Stimulated activated naive CD8-positive, alpha-beta T cell treated with anti-CD3 and anti-CD28 coated beads, Interleukin-15, Interleukin-2, amounts not matched to agents 100 ng/mL and 50 ng/mL, for 24 hours (primary cell): ENCODE data around the gene CRK.

Experiments used
- H3K27ac Mint-ChIP-seq: one replicate; pipeline ENCODE4 v1.8.0; 2021; ENCODE audit warnings: mild to moderate bottlenecking, mixed read lengths
- H3K27me3 Mint-ChIP-seq: one replicate; pipeline ENCODE4 v1.8.0; 2021; ENCODE audit warnings: mixed read lengths
- H3K36me3 Mint-ChIP-seq: one replicate; pipeline ENCODE4 v1.8.0; 2021; ENCODE audit warnings: low read depth, mixed read lengths
- H3K4me1 Mint-ChIP-seq: one replicate; pipeline ENCODE4 v1.8.0; 2021; ENCODE audit warnings: low read depth, mixed read lengths
- H3K4me3 Mint-ChIP-seq: one replicate; pipeline ENCODE4 v1.8.0; 2021; ENCODE audit warnings: mild to moderate bottlenecking, mixed read lengths
- H3K9me3 Mint-ChIP-seq: one replicate; pipeline ENCODE4 v1.8.0; 2021; ENCODE audit warnings: mixed read lengths

The CRK gene

GRCh38 chr17:1475321-1475854, 19.4 kb upstream of the CRK start:
- Mint-ChIP-seq H3K36me3 (peaks cover 3% of the 10 kb centered on the region), H3K27ac (no peak overlapping the region), H3K4me1 (peaks cover 12% of the 10 kb centered on the region), H3K27me3 (no peaks in the 10 kb centered on the region), H3K9me3 (no peaks in the 10 kb centered on the region), H3K4me3 (no peak overlapping the region)

- peaks cover 3% of the 10 kb centered on the region for H3K36me3 Mint-ChIP-seq
- no peak overlapping the region for H3K27ac Mint-ChIP-seq
- H3K27me3 Mint-ChIP-seq, result no peaks in the 10 kb centered on the region
Observed at GRCh38 chr17:1474402-1475189, 18.6 kb upstream of the CRK start.

DNA sequence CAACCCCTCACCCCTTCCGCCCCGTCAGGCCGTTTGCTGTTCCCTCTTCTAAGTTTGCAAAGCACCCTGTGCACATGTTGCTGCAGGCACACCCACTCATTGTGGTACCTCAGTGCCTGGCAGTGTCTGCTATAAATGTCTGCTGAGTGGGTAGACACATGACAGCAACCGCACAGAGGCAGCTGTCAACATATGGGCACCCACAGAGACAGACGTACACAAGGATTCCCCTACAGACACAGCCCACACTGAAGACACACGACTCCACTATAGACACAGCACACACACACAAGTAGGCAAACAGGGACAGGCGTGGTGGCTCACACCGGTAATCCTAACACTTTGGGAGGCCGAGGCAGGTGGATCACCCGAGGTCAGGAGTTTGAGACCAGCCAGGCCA, 17.8 kb upstream of the CRK start:
- Mint-ChIP-seq H3K4me3 (no peak overlapping the region), H3K4me1 (peaks cover 12% of the 10 kb centered on the region), H3K36me3 (peaks cover 8% of the 10 kb centered on the region), H3K9me3 (no peaks in the 10 kb centered on the region), H3K27ac (no peak overlapping the region), H3K27me3 (no peaks in the 10 kb centered on the region)

More at GRCh38 chr17:1474402-1475189, 18.6 kb upstream of the CRK start:
- H3K4me1 Mint-ChIP-seq, result peaks cover 12% of the 10 kb centered on the region
- no peaks in the 10 kb centered on the region for H3K9me3 Mint-ChIP-seq
- no peak overlapping the region for H3K4me3 Mint-ChIP-seq

GRCh38 chr17:1473170-1473569, 17.1 kb upstream of the CRK start:
- H3K9me3 Mint-ChIP-seq, result no peaks in the 10 kb centered on the region
- peaks cover 13% of the 10 kb centered on the region for H3K36me3 Mint-ChIP-seq
- peaks cover 12% of the 10 kb centered on the region for H3K4me1 Mint-ChIP-seq
- H3K27ac Mint-ChIP-seq, result no peak overlapping the region
- no peaks in the 10 kb centered on the region for H3K27me3 Mint-ChIP-seq
- no peak overlapping the region for H3K4me3 Mint-ChIP-seq

DNA sequence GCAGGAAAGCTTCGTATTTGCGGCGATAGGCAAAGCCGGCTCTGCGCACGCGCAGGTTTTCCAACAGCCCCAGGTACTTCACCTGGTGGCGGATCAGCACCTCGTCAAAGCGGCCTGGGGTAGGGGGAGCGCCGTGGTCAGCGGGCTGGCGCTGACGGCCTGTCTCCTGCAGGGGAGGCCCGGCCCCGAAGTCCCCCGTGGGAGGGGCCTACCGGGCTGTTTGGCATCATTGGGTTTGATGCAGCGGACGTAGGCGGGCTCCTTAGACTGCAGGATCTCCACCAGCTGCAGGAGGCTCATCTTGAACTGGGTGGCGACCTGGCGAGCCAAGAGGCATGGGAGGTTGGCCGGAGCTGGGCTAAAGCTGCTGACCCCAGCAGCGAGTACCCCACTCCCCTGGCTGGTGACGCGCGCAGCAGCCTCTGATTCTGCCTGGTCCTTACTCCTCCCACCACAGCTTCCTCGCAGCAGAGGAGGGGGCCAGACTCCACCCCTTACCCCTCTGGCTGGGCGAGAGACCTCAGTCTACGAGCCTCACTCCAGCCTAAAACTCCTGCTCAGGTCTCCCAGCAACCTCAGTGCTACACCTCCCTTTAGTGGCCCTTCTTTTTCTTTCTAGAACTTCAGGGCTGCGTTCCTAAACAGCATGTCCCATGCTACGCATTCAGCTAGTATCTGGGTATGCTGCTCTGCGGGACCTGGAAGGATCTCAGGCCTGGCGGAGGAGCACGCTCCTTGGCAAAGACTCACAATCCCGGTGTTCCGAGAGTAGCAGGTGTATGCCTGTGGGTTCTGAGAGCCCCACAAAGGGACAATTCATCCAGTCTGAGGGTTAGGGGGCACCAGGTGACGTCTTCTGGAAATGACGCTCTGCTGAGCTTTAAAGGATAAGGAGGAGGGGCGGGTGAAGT, 16.1 kb upstream of the CRK start:
- H3K27me3 Mint-ChIP-seq, result no peaks in the 10 kb centered on the region
- H3K27ac Mint-ChIP-seq, result no peak overlapping the region
- no peak overlapping the region for H3K4me3 Mint-ChIP-seq
- H3K9me3 Mint-ChIP-seq, result no peaks in the 10 kb centered on the region
- peaks cover 12% of the 10 kb centered on the region for H3K4me1 Mint-ChIP-seq
- H3K36me3 Mint-ChIP-seq, result peaks cover 14% of the 10 kb centered on the region

DNA sequence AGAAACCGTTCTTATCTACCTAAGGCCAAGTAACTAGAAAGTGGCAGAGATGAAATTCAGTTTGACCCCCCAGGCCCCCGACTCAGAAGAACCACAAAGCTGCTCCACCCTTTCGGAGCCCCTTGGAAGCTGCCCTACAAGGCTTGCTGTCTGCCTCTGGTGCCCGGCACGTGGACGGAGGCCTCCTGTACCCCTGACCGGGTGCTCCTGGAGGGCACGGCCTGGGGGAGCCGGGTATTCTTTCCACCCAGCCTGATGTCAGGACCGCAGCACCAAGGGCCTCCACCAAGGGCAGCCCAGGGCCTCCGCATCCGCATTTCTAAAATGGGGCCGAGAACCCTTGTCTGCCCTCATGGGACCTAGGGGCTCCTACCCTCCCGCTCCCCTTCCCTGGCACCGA, 15.5 kb upstream of the CRK start:
- H3K36me3 Mint-ChIP-seq, result peaks cover 14% of the 10 kb centered on the region
- no peak overlapping the region for H3K4me3 Mint-ChIP-seq
- H3K27me3 Mint-ChIP-seq, result no peaks in the 10 kb centered on the region
- no peaks in the 10 kb centered on the region for H3K9me3 Mint-ChIP-seq
- H3K4me1 Mint-ChIP-seq, result peaks cover 12% of the 10 kb centered on the region
- H3K27ac Mint-ChIP-seq, result no peak overlapping the region

DNA sequence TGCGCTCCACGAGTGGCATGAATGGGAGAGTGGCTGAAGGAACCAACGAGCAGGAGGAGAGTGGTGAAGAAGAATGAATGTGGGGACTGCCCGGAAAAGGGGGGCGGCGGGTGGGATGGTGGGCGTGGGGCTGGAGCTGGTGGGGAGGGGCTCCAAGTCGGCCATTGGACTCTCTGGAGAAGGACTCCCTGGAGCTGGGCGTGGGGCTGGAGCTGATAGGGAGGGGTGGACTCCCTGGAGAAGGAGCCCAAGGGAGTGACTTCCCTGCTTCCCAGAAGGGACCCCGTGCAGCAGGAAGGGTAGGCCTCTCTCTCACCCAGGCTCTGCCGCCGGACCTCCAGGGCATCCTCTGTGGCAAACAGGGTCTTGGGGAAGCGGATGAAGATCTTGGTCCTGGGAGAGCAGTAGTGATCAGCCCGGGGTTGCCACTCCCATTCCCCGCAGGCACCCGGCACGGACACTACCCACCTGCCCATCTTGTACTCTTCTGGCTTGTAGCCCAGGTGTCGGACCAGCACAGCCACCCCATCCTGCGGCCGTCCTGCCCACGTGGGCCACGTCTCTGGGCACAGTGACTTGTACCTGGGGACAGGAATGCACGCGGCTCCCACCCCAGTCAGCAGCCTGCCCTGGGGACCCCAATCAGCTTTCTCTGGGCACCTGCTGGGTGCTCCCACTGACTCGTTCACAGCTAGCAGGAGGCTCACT, 14.9 kb upstream of the CRK start:
- peaks cover 12% of the 10 kb centered on the region for H3K4me1 Mint-ChIP-seq
- H3K4me3 Mint-ChIP-seq, result no peak overlapping the region
- no peaks in the 10 kb centered on the region for H3K27me3 Mint-ChIP-seq
- no peak overlapping the region for H3K27ac Mint-ChIP-seq
- H3K36me3 Mint-ChIP-seq, result peaks cover 14% of the 10 kb centered on the region
- H3K9me3 Mint-ChIP-seq, result no peaks in the 10 kb centered on the region

DNA sequence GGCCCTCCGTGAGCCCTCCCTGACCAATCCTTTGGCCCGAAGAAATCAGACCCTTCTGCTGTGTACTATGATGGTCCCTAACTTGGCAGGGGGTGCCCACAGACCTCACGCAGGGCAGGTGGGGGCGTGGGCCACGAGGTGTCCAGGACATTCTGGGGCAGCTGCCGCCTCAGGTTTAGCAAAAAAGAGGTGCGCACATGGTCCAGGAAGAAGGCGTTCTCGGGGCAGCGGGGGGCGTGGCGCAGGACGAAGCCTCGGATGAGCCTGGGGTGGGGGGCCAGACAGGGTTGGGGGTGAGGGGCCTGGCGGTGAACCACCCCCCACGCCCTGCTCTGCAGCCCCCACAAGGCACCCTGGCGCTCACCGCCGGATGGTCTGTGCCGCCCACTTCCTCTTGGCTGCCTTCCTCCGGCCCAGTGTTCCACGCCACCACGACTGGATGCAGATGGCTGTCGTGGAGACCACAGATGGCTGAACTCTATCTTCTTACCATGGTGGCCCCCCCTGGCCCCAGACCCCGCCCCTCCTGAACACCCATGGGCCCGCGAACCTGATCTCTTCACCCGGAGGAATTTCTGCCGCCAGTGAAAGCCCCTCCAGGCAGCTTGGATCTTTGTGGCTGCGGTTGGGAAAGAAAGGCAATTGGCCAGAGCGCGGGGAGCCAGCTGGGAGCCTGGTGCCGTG, 14.2 kb upstream of the CRK start:
- Mint-ChIP-seq H3K27me3 (no peaks in the 10 kb centered on the region), H3K36me3 (peaks cover 14% of the 10 kb centered on the region), H3K9me3 (no peaks in the 10 kb centered on the region), H3K27ac (no peak overlapping the region), H3K4me1 (peaks cover 12% of the 10 kb centered on the region), H3K4me3 (no peak overlapping the region)

- H3K9me3 Mint-ChIP-seq, result no peaks in the 10 kb centered on the region
- H3K36me3 Mint-ChIP-seq, result peaks cover 21% of the 10 kb centered on the region
- no peak overlapping the region for H3K27ac Mint-ChIP-seq
- no peak overlapping the region for H3K4me3 Mint-ChIP-seq
- peaks cover 7% of the 10 kb centered on the region for H3K27me3 Mint-ChIP-seq
- H3K4me1 Mint-ChIP-seq, result peaks cover 15% of the 10 kb centered on the region
Observed at GRCh38 chr17:1469231-1469852, 13.3 kb upstream of the CRK start.

DNA sequence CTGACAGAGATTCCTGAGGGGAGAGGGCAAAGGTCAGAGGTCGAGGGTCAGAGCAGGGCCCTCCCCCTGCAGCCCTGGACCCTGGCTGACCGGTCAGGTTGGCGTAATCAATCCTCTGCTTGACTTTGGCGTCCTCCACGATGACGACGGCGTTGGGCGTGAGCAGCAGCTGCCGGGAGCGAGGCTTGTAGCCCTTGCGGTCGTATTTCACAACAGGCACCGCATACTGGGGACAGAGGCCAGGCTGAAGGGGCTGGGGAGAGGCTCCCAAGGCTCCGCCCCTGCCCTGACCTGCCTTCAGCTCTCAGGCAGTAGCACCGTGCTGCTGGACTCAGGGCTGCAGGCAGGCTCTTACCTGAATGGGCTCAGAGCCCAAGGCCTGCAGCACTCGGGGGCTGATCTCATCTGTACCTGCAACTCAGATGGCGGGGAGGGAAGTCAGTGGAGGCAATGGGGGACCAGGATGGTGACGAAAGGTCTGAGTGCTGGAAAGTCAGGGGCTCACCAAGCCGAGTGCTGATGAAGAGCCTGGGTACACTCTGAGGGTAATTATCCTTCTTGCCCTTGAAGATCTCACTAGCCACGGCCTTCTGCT, 12.0 kb upstream of the CRK start:
- H3K4me3 Mint-ChIP-seq, result no peak overlapping the region
- H3K36me3 Mint-ChIP-seq, result peaks cover 21% of the 10 kb centered on the region
- no peak overlapping the region for H3K27ac Mint-ChIP-seq
- H3K27me3 Mint-ChIP-seq, result peaks cover 13% of the 10 kb centered on the region
- no peaks in the 10 kb centered on the region for H3K9me3 Mint-ChIP-seq
- H3K4me1 Mint-ChIP-seq, result peaks cover 12% of the 10 kb centered on the region

DNA sequence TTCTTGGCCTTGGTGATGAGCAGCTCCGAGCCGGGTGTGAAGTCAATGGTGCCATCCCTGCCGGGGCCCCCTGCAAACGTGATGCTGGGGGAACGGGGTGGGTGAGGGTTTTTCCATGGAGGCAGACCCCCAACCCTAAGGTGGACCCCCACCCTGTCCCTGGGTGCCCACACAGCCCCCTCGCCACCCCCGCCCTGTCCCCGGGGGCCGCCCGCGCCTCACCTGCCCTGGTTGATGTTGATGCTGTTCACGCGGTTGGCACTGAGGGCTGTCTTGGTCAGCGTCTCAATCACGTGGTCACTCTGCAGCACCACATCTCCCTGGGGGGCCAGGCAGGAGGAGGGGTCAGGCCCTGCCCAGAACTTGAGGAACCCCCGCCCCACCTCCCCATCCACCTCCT, 11.2 kb upstream of the CRK start:
- Mint-ChIP-seq H3K4me1 (peaks cover 19% of the 10 kb centered on the region), H3K9me3 (no peaks in the 10 kb centered on the region), H3K27me3 (peaks cover 19% of the 10 kb centered on the region)

GRCh38 chr17:1464186-1464585, 8.2 kb upstream of the CRK start:
- H3K36me3 Mint-ChIP-seq, result peaks cover 17% of the 10 kb centered on the region
- H3K27me3 Mint-ChIP-seq, result peaks cover 40% of the 10 kb centered on the region
- H3K4me1 Mint-ChIP-seq, result peaks cover 41% of the 10 kb centered on the region
- no peak overlapping the region for H3K4me3 Mint-ChIP-seq
- H3K27ac Mint-ChIP-seq, result no peak overlapping the region
- H3K9me3 Mint-ChIP-seq, result no peaks in the 10 kb centered on the region

More for the DNA sequence above, 11.2 kb upstream of the CRK start:
- Mint-ChIP-seq H3K36me3 (peaks cover 21% of the 10 kb centered on the region), H3K27ac (no peak overlapping the region), H3K4me3 (no peak overlapping the region)

DNA sequence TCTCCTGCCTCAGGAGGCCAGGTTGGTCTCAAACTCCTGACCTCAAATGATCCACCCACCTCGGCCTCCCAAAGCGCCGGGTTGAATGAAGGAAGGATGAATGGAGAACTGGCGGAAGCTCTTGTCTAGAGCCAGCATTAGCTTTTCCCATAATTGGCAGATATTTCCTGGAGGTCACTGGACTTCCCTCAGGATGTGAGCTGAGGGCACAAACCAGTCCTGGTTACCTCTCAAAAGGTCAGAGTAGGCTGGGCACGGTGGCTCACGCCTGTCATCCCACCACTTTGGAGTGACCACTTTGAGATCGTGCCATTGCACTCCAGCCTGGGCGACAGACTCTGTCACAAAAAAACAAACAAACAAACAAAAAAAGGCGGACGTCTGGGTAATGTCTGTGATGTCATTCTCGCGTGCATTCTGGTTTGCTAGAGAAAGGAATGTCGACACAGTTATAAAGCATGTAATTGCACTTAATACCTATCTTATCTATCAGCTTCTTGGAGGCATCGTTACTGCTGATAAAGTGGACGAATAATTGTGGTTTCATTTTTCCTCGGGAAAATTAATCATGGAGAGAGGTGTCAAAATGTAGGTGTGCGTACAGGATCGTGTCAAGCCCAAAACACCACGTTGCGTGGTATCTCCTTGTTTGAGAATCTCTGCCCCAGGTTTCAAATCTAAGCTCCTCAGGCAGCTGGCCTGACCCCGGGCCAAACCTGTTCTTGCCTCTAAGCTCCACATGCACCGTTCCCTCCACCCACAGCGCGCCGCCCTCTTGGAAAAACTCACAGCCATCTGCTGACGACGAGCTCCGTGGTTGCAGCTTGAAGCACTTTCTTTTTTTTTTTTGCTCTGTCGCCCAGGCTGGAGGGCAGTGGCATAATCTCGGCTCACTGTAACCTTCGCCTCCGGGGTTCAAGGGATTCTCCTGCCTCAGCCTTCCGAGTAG, 6.4 kb upstream of the CRK start:
- Mint-ChIP-seq H3K27me3 (peaks cover 44% of the 10 kb centered on the region), H3K27ac (peak overlapping the region; percentile 82), H3K4me3 (peak overlapping the region; percentile 63), H3K4me1 (peaks cover 41% of the 10 kb centered on the region), H3K9me3 (no peaks in the 10 kb centered on the region), H3K36me3 (peaks cover 6% of the 10 kb centered on the region)
